C4-2B (cell line): Measurements from ENCODE around the gene PAK5.

ENCODE experiments used
- CTCF ChIP-seq: fragments of 450-650 bp; conservative IDR thresholded peaks from 2 replicates; pipeline ENCODE4 v1.5.1; 2017; ENCODE audit warnings: mild to moderate bottlenecking
- ZFX ChIP-seq: fragments of 450-650 bp; IDR thresholded peaks from 2 replicates; pipeline ENCODE4 v1.6.1; 2017

GRCh38 chr20:9581509-9581908 lies 257.4 kb downstream of the PAK5 start:
- TF ChIP-seq CTCF (no peak), ZFX (no peak)
